IMR-90 (cell line): ENCODE measurements around the gene SLC44A5. TPM values are rescaled to one million over a fixed set of nuclear protein-coding genes. Genes with fewer than 3 reads are reported as not detected.

Experiments used
- ATAC-seq: fragments of 200-7000 bp; cut with Tn5 transposase; 2 replicates; pipeline ENCODE4 v1.9.1; 2020; ENCODE audit warnings: low read depth, mild to moderate bottlenecking, moderate library complexity
- BruUV-seq: library from RNA; stranded (reverse); fragments of 400-500 nt; replicated peaks from 2 replicates; lab custom pipeline; 2021; lab: Mats Ljungman, UMichigan
- CTCF ChIA-PET: fragments of 300-600 bp; formaldehyde crosslinking; extraction: SDS; loops from one replicate; lab custom pipeline; 2021; ENCODE audit warnings: antibody characterized with exemption; lab: Yijun Ruan, JAX
- POLR2A ChIA-PET: fragments of 300-600 bp; sonication (Branson Sonifier 250); formaldehyde crosslinking; loops from one replicate; lab custom pipeline; 2022; ENCODE audit warnings: antibody characterized with exemption; ENCODE audit not compliant: unreplicated experiment; lab: Charles Lee
- DNase-seq: peaks from one replicate; pipeline ENCODE4 v3.0.0; 2013
- H2AFZ ChIP-seq: replicated peaks from 2 replicates; pipeline ENCODE3; 2013; ENCODE audit warnings: low read length, mild to moderate bottlenecking; ENCODE audit not compliant: poor library complexity
- H2AK5ac ChIP-seq: 2 replicates; pipeline ENCODE4 v1.6.1; 2013; ENCODE audit warnings: low read depth, low read length, inconsistent platforms
- H2AK9ac ChIP-seq: replicated peaks from 2 replicates; pipeline ENCODE3; 2013; ENCODE audit warnings: mild to moderate bottlenecking, low read depth, low read length, moderate library complexity; ENCODE audit not compliant: poor library complexity
- H2BK120ac ChIP-seq: 2 replicates; pipeline ENCODE4 v1.6.1; 2013; ENCODE audit warnings: low read depth, low read length, inconsistent platforms
- H2BK15ac ChIP-seq: 3 replicates; pipeline ENCODE4 v1.6.1; 2013; ENCODE audit warnings: low read depth, low read length, inconsistent platforms
- H2BK20ac ChIP-seq: 2 replicates; pipeline ENCODE4 v1.6.1; 2013; ENCODE audit warnings: low read depth, mild to moderate bottlenecking, inconsistent platforms, low read length, moderate library complexity
- H2BK5ac ChIP-seq: 2 replicates; pipeline ENCODE4 v1.6.1; 2013; ENCODE audit warnings: mild to moderate bottlenecking, low read depth, low read length, inconsistent platforms; ENCODE audit not compliant: poor library complexity, severe bottlenecking
- H3K14ac ChIP-seq: replicated peaks from 2 replicates; pipeline ENCODE4 v1.6.1; 2013; ENCODE audit warnings: low read depth, low read length, inconsistent platforms
- H3K18ac ChIP-seq: 2 replicates; pipeline ENCODE4 v1.6.1; 2013; ENCODE audit warnings: low read depth, low read length, control low read depth
- H3K23ac ChIP-seq: 2 replicates; pipeline ENCODE4 v1.6.1; 2013; ENCODE audit warnings: low read depth, low read length, inconsistent platforms
- H3K27ac ChIP-seq: 2 replicates; pipeline ENCODE4 v1.5.1; 2013; ENCODE audit warnings: mild to moderate bottlenecking, control low read depth, low read length; ENCODE audit not compliant: insufficient read depth
- H3K27me3 ChIP-seq: 2 replicates; pipeline ENCODE4 v1.6.1; 2013; ENCODE audit warnings: low read length; ENCODE audit not compliant: control insufficient read depth, insufficient read depth
- H3K36me3 ChIP-seq: 2 replicates; pipeline ENCODE4 v1.6.1; 2013; ENCODE audit warnings: low read length, mixed read lengths; ENCODE audit not compliant: control insufficient read depth, insufficient read depth
- H3K4ac ChIP-seq: 2 replicates; pipeline ENCODE4 v1.6.1; 2013; ENCODE audit warnings: low read depth, low read length, inconsistent platforms
- H3K4me1 ChIP-seq: 2 replicates; pipeline ENCODE4 v1.6.1; 2013; ENCODE audit warnings: low read length, mixed read lengths; ENCODE audit not compliant: control insufficient read depth, insufficient read depth
- H3K4me2 ChIP-seq: 2 replicates; pipeline ENCODE4 v1.6.1; 2013; ENCODE audit warnings: low read depth, mild to moderate bottlenecking, control low read depth, low read length, moderate library complexity
- H3K4me3 ChIP-seq: 2 replicates; pipeline ENCODE4 v1.5.1; 2013; ENCODE audit warnings: low read depth, mild to moderate bottlenecking, control low read depth, low read length, moderate library complexity; ENCODE audit not compliant: insufficient read depth
- H3K56ac ChIP-seq: 2 replicates; pipeline ENCODE4 v1.6.1; 2013; ENCODE audit warnings: low read length, inconsistent platforms; ENCODE audit not compliant: insufficient read depth; ENCODE audit errors: extremely low read depth
- H3K79me1 ChIP-seq, 2 experiments: 2 replicates each; pipeline ENCODE4 v1.6.1; 2013; ENCODE audit warnings: low read length in 2 of 2, inconsistent platforms in 1 of 2, low read depth in 1 of 2
- H3K9ac ChIP-seq: 2 replicates; pipeline ENCODE4 v1.6.1; 2013; ENCODE audit warnings: low read depth, low read length, control low read depth
- H3K9me1 ChIP-seq: 2 replicates; pipeline ENCODE4 v1.6.1; 2013; ENCODE audit warnings: low read length, inconsistent platforms; ENCODE audit not compliant: insufficient read depth
- H3K9me3 ChIP-seq: 2 replicates; pipeline ENCODE4 v1.6.1; 2013; ENCODE audit warnings: low read length; ENCODE audit not compliant: control insufficient read depth, insufficient read depth
- H4K20me1 ChIP-seq: 2 replicates; pipeline ENCODE4 v1.6.1; 2013; ENCODE audit warnings: low read length, inconsistent platforms; ENCODE audit not compliant: insufficient read depth
- H4K5ac ChIP-seq: 2 replicates; pipeline ENCODE4 v1.6.1; 2013; ENCODE audit warnings: mild to moderate bottlenecking, low read depth, low read length, control low read depth
- H4K8ac ChIP-seq, 2 experiments: 2 replicates each; pipeline ENCODE4 v1.6.1; 2013; ENCODE audit warnings: low read depth in 2 of 2, low read length in 2 of 2, control low read depth in 1 of 2, inconsistent platforms in 1 of 2
- H4K91ac ChIP-seq: 2 replicates; pipeline ENCODE4 v1.6.1; 2013; ENCODE audit warnings: low read depth, low read length, inconsistent platforms; ENCODE audit not compliant: insufficient read depth
- FOS ChIP-seq: fragments of 150-350 bp; IDR thresholded peaks from 2 replicates; pipeline ENCODE4 v1.6.1; 2016; ENCODE audit warnings: low read depth, low read length
- SMC3 ChIP-seq: fragments of 150-350 bp; IDR thresholded peaks from 2 replicates; pipeline ENCODE4 v1.6.1; 2016; ENCODE audit warnings: low read depth, mild to moderate bottlenecking, antibody characterized with exemption, low read length, moderate library complexity
- WGBS, 2 experiments: methylation state at CpG; one replicate each; pipeline versions ENCODE4 v1.1.5 to v1.1.7; 2013; ENCODE audit warnings: missing lambda C conversion rate in 2 of 2; ENCODE audit not compliant: insufficient read length in 1 of 2; ENCODE audit errors: extremely low coverage in 2 of 2; 5-methylcytosine and 5-hydroxymethylcytosine counted together
- dilution Hi-C: fragments of 300-500 bp; cut with HindIII; formaldehyde crosslinking; loops from one replicate; pipeline ENCODE4 v1.14.3; 2018; ENCODE audit warnings: low sequenced_read_pairs; ENCODE audit not compliant: unreplicated experiment
- in situ Hi-C: fragments of 300-500 bp; cut with MboI; formaldehyde crosslinking; loops from 3 replicates; pipeline ENCODE4 v1.14.3; 2019; ENCODE audit warnings: low sequenced_read_pairs, inconsistent platforms, mixed read lengths
- intact Hi-C: fragments of 100-400 bp; cut with micrococcal nuclease; formaldehyde crosslinking; loops from 2 replicates; pipeline ENCODE4 v1.10.0; 2022
- polyA plus RNA-seq, 3 experiments: library from polyadenylated mRNA; depleted of rRNA; stranded (reverse); fragments of >200 nt; gene quantifications; 2 replicates each; pipeline ENCODE4 v1.2.3, GENCODE V29; 2012; ENCODE audit warnings: low replicate concordance in 1 of 3
- total RNA-seq: library from RNA; depleted of rRNA; stranded (reverse); fragments of >200 nt; gene quantifications from 2 replicates; pipeline ENCODE4 v1.2.3, GENCODE V29; 2012

Gene SLC44A5
- total and polyA plus RNA-seq, 2 of the 4 experiments (the other 2 are of a cell fraction): under 0.01 TPM; not detected in 1

GRCh38 chr1:75425001-75425650 lies 185.8 kb downstream of the SLC44A5 start:
- Histone ChIP-seq H2BK120ac (no peak overlapping the region), H3K23ac (no peak overlapping the region), H3K18ac (no peak overlapping the region), H3K4me1 (no peaks in the 10 kb centered on the region), H3K27me3 (no peaks in the 10 kb centered on the region), H2AK5ac (no peak overlapping the region), H3K4me2 (no peak overlapping the region), H3K4ac (no peak overlapping the region), H2AFZ (no peak overlapping the region), H3K36me3 (no peaks in the 10 kb centered on the region), H3K4me3 (no peak overlapping the region), H4K20me1 (no peaks in the 10 kb centered on the region), H3K9ac (no peak overlapping the region), H2AK9ac (no peak overlapping the region), H4K8ac (no peak overlapping the region), H4K91ac (no peak overlapping the region), H3K79me1 (no peaks in the 10 kb centered on the region), H2BK15ac (no peak overlapping the region), H3K56ac (no peak overlapping the region), H4K5ac (no peak overlapping the region), H3K27ac (no peak overlapping the region), H2BK5ac (no peak overlapping the region), H2BK20ac (no peak overlapping the region), H3K9me3 (peaks cover 10% of the 10 kb centered on the region), H3K14ac (no peak overlapping the region), H3K9me1 (no peaks in the 10 kb centered on the region)
- TF ChIP-seq FOS: no peak
- no peak for TF ChIP-seq SMC3
- POLR2A ChIA-PET: no interaction called here
- DNase-seq (no peak), ATAC-seq (no peak)
- in situ Hi-C loops (no loop called here), dilution Hi-C loops (no loop called here), intact Hi-C loops (no loop called here)
- CTCF ChIA-PET: no interaction called here
- WGBS, 2 experiments: no CpG with 5 or more reads among the region's 3 CpGs
- BruUV-seq: no TSS peak
